SH-SY5Y (cell line): ENCODE data around the gene CARD19.

Source experiments
- GATA2 ChIP-seq: IDR thresholded peaks from 2 replicates; pipeline ENCODE4 v1.6.1; 2011; ENCODE audit warnings: mild to moderate bottlenecking, low read depth, low read length
- GATA3 ChIP-seq: IDR thresholded peaks from 2 replicates; pipeline ENCODE4 v1.6.1; 2011; ENCODE audit warnings: low read depth, mild to moderate bottlenecking, low read length, moderate library complexity

Gene CARD19

DNA sequence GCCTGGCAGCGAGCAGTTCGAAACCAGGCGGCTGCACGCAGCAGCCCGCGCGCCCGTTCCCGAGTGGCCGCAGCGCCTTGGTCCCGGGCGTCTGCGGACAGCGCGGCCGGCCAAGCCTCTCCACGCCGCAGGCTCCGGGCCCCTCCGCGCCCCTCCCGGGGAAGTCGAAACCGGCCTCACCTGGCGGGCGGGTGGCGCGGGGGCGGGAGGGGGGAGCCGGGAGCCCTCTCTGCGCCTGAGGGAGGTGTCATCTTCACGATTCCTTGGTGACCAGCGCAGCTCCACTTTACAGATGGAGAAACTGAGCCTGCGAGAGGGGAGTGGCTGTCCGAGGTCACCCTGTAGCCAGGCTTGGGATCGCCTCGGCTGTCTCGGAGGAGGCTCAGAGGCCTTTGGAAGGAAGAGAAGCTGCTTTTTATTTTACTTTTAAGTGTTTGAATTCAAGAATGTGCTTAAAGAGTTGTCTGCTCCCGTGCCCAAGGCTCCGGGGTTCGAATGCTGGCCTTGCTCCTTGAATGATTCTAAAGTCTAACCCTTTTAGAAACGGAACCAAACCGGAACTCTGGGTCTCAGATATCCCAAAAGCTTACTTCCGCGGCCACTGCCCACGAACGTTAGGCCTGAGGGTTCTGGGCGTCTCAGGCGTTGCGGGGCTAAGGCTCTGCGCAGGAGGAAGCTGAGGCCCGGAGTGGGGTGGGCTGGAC is 36.9 kb upstream of the CARD19 start:
- no peak for TF ChIP-seq GATA3
- no peak for TF ChIP-seq GATA2

DNA sequence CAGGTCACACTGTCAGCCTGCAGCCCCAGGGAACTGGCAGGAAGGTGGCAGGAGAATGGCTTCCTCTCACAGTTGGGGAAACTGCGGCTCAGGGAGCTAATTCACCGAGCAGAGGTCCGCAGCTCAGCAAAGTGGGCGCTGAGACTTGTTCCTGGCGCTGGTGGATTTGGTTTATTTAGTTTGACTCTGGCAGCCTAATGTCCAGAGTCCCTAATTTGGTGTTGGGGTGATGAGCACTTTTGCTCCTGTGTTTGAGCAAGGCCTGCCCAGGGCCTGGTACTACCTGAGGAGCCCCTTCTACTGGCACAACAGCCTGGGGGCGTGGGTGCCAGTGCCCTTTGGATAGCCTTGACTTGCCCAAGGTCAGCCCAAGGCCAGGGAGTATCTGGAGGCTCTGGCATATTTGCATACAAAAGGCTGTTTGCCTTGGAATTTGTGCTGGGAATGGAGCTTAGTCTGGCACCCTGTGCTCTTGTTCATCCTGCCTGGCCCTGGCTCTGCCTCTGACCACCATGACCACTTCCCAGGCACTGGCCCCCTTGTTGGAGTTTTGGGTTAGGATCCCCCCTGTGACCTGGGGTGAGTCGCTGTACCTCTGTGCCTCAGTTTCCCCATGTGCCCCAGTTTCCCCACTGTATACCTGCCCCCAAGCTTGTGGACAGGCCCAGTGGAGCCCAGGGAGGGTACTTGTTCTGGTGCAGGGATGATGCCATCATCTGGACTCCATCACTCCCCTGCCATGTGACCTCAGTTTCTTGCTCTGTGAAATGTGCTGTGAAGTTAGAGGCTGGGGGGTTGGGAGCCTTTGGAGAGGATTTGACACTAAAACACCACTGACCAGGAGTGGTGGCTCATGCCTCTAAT is 36.1 kb upstream of the CARD19 start:
- TF ChIP-seq GATA2 (no peak), GATA3 (no peak)

- no peak for TF ChIP-seq GATA2
These were observed 35.2 kb upstream of the CARD19 start for GRCh38 chr9:93060746-93061259.

GRCh38 chr9:93061260-93061751 is 34.7 kb upstream of the CARD19 start:
- TF ChIP-seq GATA3: no peak
- TF ChIP-seq GATA2: no peak

GRCh38 chr9:93061791-93062763 is 33.9 kb upstream of the CARD19 start:
- TF ChIP-seq GATA3 (no peak), GATA2 (no peak)

DNA sequence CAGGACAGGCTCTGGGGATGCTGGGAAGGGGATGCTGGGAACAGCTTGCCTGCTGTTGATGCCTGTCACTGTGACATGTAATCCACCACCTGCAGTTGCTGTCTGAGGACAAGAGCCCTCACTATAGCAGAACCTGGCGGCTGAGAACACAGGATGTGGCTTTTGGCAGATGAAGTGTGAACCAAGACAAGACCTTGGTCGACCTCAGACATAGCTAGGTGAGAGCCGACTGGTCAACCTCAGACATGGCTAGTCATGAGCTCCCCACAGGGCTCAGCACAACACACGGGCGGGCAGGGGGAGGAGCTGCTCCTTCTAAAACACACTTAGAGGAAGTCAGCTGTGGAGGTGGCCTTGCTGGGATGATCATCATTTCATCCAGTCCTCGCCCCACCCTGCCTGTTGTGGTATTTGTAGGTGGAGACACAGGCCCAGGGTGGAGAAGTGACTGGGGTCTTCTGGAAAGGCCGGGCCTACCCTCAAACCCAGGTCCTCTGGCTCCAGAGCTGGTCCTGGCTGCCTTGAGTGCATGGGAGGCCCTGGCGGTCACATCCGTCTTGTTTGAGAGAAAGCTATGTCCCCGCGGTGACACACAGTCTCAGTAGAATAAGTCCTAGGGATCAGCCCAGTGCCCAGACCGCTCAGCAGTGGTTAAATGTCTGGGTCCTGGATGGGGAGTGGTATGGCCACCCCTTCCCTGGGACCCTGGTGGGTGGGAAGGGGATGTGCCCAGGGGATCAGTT is 31.5 kb upstream of the CARD19 start:
- TF ChIP-seq GATA2: no peak
- TF ChIP-seq GATA3: no peak

DNA sequence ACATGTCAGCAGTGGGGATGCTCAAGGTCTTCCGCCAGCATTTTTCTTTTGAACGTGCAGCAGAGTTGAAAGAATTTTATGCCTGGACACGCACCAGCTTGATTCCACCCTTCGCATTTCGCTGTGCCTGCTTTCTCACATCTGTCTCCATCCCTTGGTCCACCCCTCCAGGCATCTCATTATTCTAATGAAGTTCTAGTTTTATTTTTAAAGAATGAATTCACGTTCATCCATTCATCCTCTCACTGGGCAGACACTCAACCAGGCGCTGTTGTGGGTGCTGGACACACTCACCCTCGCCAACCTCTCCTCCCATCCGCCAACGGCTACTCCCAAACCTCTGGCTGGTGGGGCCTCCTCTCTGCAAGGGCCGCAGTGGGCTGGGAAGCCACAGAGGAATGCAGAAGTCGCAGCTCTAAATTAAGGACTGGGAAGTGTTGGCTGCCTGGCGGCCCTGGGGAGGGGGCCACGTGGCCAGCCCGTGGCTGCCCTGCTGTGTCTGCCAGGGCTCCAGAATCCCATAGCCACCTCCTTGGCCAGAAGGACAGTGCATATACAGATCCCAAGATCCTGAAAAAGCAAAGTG is 30.8 kb upstream of the CARD19 start:
- TF ChIP-seq GATA2 (no peak), GATA3 (no peak)

DNA sequence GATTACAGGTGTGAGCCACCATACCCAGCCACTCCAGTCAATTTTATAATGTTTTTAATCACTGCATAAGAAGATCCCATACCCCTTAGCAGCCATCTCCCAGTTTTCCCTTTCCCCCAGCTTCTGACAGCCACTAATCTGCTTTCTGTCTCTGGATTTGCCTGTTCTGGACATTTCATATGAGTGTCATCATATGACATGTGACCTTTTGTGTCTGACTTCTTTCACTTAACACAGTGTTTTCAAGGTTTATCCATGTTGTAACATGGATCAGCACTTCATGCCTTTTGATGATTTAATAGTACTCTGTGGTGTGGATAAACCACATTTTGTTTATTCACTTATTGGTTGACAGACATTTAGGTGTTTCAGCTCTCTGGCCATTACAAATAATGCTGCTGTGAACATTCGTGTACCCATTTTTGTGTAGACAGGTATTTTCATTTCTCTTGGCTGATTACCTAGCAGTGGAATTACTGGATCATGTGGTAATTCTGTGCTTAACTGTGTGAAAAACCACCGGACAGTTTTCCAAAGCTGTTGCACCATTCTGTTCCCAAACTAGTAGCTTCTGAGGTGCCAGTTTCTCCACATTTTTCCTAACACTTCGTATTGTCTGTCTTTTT is 28.9 kb upstream of the CARD19 start:
- TF ChIP-seq GATA2 (no peak), GATA3 (no peak)

DNA sequence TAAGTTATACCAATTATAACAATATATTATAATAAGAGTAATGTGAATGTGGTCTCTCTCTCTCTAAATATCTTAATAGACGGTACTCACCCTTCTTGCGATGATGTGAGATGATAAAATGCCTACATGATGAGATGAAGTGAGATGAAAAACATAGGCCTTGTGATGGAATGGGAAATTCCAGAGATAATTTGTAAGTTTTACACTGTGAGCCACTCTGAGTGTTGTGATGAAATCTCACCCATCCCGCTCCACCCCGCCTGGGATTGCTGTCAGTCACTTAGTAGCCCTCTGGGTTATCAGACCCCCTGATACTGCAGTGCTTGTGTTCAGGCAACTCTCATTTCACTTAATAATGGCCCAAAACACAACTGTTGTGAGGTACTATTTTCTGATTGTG is 27.1 kb upstream of the CARD19 start:
- TF ChIP-seq GATA3 (no peak), GATA2 (no peak)

DNA sequence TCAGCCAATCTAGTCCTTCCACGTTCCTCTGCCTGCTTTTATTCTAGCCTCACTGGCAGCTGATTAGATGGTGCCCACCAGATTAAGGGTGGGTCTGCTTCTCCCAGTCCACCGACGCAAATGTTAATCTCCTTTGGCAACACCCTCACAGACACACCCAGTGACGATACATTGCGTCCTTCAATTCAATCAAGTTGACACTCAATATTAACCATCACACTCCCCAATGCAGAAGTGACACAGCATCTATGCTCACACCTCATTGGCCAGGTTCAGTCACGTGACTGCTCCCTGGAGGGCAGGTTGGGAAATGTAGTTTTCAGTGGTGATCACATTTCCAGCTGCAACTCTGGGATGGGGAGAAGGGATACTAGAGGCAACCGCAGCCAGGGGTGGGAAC is 24.6 kb upstream of the CARD19 start:
- TF ChIP-seq GATA2: no peak

GRCh38 chr9:93072383-93072795 is 23.6 kb upstream of the CARD19 start:
- TF ChIP-seq GATA2: peak; percentile 47; the same call in 1 of the 2 replicates
- no peak for TF ChIP-seq GATA3

DNA sequence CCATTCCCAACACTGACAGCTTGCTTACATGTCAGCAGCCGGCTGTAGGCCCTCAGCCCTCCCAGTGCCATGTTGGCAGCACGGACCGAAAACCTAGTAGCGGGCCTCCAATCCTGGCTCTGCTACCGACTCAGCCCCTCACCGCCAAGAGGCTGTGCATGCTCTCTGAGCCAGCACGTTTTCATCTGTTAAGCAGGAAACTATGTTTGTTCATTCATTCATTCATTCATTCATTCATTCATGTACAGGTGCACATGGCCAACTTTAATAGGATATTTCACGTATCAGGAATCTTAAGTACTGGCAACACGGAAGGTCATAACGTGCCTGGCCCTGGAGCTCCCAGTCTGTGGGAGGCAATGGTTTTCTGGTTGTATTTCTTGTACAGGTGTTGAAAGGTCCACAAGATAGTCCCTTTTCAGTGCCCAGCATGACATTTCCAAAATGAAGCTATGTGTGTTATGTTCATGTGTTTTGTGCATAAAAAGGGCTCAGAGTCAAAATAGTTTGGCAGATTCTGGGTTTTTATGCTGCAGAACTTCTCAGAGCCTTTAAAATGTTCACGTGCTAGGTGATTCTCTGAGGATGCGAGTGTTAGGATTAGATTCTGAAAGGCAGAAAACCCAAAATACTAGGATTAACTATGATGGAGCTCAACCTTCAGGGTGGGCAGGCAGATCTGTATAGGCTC is 19.8 kb upstream of the CARD19 start:
- no peak for TF ChIP-seq GATA3
- no peak for TF ChIP-seq GATA2
